Spleen (tissue), 7 donors: ENCODE data around the gene CALCB.

Source experiments
- CTCF ChIP-seq, 11 experiments: fragments of 200-600 bp in 7 of 11; fragments of 450-650 bp in 4 of 11; sonication (generic) in 4 of 11; IDR thresholded peaks in 8 of 11; conservative IDR thresholded peaks in 3 of 11; 1 replicate in 7 of 11; 2 replicates in 4 of 11; pipeline versions ENCODE4 v1.4.0 to v1.8.0; 2016 to 2021; ENCODE audit warnings: antibody characterized with exemption in 11 of 11, inconsistent platforms in 4 of 11, mild to moderate bottlenecking in 1 of 11
- POLR2A ChIP-seq, 3 donors: fragments of 450-650 bp; IDR thresholded peaks; one replicate each; pipeline ENCODE4 v1.5.1; 2017; ENCODE audit warnings: antibody characterized with exemption in 3 of 3, mild to moderate bottlenecking in 1 of 3
- donor health status: DM: no; HTN: no; CAD: no; lungs with moderate emphysema.
- donor health status: DM: no; HTN: no; CAD: no.
- donor health status: DM: no; HTN: no; CAD: no.

- TF ChIP-seq POLR2A (IDR thresholded peaks at IDR 0.05): no peak
- no peak for TF ChIP-seq CTCF (IDR thresholded peaks at IDR 0.05 in 8 of 11, conservative IDR thresholded peaks at IDR 0.05 in 3 of 11)
These were observed 44.4 kb downstream of the CALCB start for GRCh38 chr11:15117751-15118150.
